GM12878 (cell line): Measurements from ENCODE around the gene MYL3.

ENCODE experiments used
- BACH1 ChIP-seq: fragments of 450-650 bp; IDR thresholded peaks from 2 replicates; pipeline ENCODE4 v1.6.1; 2017; ENCODE audit warnings: mild to moderate bottlenecking, borderline replicate concordance
- CTCF ChIP-seq, 3 experiments: IDR thresholded peaks in 2 of 3; conservative IDR thresholded peaks in 1 of 3; 2 replicates each; pipeline ENCODE4 v1.5.1; 2011; ENCODE audit warnings: low read depth in 3 of 3, low read length in 3 of 3, mild to moderate bottlenecking in 3 of 3, control low read depth in 2 of 3, moderate library complexity in 2 of 3, inconsistent platforms in 1 of 3, mixed read lengths in 1 of 3; ENCODE audit not compliant: control insufficient read depth in 2 of 3, insufficient read depth in 1 of 3; ENCODE audit errors: extremely low read depth in 1 of 3
- EGR1 ChIP-seq, 2 experiments: IDR thresholded peaks; 1 replicate in 1 of 2; 2 replicates in 1 of 2; pipeline ENCODE4 v1.6.1; 2011 to 2012; ENCODE audit warnings: low read depth in 2 of 2, low read length in 2 of 2, borderline replicate concordance in 1 of 2, mild to moderate bottlenecking in 1 of 2, moderate library complexity in 1 of 2
- ELK1 ChIP-seq: IDR thresholded peaks from 2 replicates; pipeline ENCODE4 v1.6.1; 2012; ENCODE audit warnings: low read depth, low read length, improper control_type of control experiment
- ESRRA ChIP-seq: IDR thresholded peaks from 2 replicates; pipeline ENCODE4 v1.6.1; 2012; ENCODE audit warnings: mild to moderate bottlenecking, low read length, improper control_type of control experiment
- EZH2 ChIP-seq: IDR thresholded peaks from 2 replicates; pipeline ENCODE4 v1.6.1; 2012; ENCODE audit warnings: low read depth, mild to moderate bottlenecking, control low read depth, inconsistent platforms, low read length, borderline replicate concordance; ENCODE audit not compliant: control insufficient read depth
- IKZF2 ChIP-seq, 2 experiments: fragments of 450-650 bp; IDR thresholded peaks; 2 replicates each; pipeline ENCODE4 v1.6.1; 2017; ENCODE audit warnings: mild to moderate bottlenecking in 2 of 2, moderate library complexity in 2 of 2
- LARP7 ChIP-seq: fragments of 450-650 bp; IDR thresholded peaks from 2 replicates; pipeline ENCODE4 v1.6.1; 2017; ENCODE audit warnings: mild to moderate bottlenecking
- POLR2AphosphoS5 ChIP-seq: IDR thresholded peaks from 2 replicates; pipeline ENCODE4 v1.6.1; 2011; ENCODE audit warnings: mild to moderate bottlenecking, low read length, inconsistent platforms
- SMC3 ChIP-seq: IDR thresholded peaks from 2 replicates; pipeline ENCODE4 v1.6.1; 2011; ENCODE audit warnings: low read length, improper control_type of control experiment, borderline replicate concordance
- SP1 ChIP-seq: IDR thresholded peaks from one replicate; pipeline ENCODE4 v1.6.1; 2011; ENCODE audit warnings: low read depth, low read length
- ZNF274 ChIP-seq: IDR thresholded peaks from one replicate; pipeline ENCODE4 v1.8.0; 2011; ENCODE audit not compliant: insufficient read length, insufficient read depth
- TF ChIP-seq, protein P1 (sequence below): IDR thresholded peaks from 2 replicates; pipeline ENCODE4 v1.6.1; 2012; ENCODE audit warnings: mild to moderate bottlenecking, low read depth, low read length

DNA sequence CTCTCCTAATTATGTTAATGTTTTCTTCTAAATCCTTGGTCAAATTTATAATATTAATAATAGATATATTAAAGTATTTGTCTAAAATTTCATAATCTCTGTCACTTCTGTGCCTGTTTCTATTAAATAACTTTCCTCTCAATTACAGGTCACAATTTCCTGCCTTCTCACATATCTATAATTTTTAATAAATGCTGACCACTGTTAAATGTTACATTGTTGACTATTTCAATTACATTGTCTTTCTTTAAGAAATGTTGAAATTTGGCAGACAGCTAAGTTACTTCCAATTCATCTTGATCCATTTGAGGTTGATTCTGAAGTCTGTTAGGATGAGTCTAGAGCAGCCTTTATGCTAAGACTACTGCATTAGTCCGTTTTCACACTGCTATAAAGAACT is 41.7 kb downstream of the MYL3 start:
- TF ChIP-seq SP1 (no peak), ELK1 (no peak), ESRRA (no peak), SMC3 (no peak), EGR1 (IDR thresholded peaks at IDR 0.05; ENCODE audit: borderline replicate concordance in 1 of 2, low read depth in 2 of 2, low read length in 2 of 2) (no peak), LARP7 (no peak), POLR2AphosphoS5 (no peak), CTCF (IDR thresholded peaks at IDR 0.05 in 2 of 3, conservative IDR thresholded peaks at IDR 0.05 in 1 of 3; ENCODE audit: control insufficient read depth in 2 of 3, extremely low read depth in 1 of 3, insufficient read depth in 1 of 3, low read depth in 3 of 3, low read length in 3 of 3) (no peak), EZH2 (no peak), IKZF2 (IDR thresholded peaks at IDR 0.05) (no peak), BACH1 (no peak), ZNF274 (no peak)
- TF ChIP-seq, protein P1, sequence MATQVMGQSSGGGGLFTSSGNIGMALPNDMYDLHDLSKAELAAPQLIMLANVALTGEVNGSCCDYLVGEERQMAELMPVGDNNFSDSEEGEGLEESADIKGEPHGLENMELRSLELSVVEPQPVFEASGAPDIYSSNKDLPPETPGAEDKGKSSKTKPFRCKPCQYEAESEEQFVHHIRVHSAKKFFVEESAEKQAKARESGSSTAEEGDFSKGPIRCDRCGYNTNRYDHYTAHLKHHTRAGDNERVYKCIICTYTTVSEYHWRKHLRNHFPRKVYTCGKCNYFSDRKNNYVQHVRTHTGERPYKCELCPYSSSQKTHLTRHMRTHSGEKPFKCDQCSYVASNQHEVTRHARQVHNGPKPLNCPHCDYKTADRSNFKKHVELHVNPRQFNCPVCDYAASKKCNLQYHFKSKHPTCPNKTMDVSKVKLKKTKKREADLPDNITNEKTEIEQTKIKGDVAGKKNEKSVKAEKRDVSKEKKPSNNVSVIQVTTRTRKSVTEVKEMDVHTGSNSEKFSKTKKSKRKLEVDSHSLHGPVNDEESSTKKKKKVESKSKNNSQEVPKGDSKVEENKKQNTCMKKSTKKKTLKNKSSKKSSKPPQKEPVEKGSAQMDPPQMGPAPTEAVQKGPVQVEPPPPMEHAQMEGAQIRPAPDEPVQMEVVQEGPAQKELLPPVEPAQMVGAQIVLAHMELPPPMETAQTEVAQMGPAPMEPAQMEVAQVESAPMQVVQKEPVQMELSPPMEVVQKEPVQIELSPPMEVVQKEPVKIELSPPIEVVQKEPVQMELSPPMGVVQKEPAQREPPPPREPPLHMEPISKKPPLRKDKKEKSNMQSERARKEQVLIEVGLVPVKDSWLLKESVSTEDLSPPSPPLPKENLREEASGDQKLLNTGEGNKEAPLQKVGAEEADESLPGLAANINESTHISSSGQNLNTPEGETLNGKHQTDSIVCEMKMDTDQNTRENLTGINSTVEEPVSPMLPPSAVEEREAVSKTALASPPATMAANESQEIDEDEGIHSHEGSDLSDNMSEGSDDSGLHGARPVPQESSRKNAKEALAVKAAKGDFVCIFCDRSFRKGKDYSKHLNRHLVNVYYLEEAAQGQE, result no peak
